ENCODE results near the gene FDX2. TPM values are rescaled to one million over a fixed set of nuclear protein-coding genes. Genes with fewer than 3 reads are reported as not detected.

Gene FDX2
- total RNA-seq, 1 experiment from 2014 or later = 21.0 TPM

GRCh38 chr19:10289836-10290356 is 25.9 kb downstream of the FDX2 start, which contains the start of gene ICAM5:
Gene ICAM5 (plus strand): TSS chr19:10289952. CDS start chr19:10290044, 92 bp downstream.
- H3K36me3 ChIP-seq (ENCODE audit: control insufficient read depth in 1 of 2, insufficient read depth in 2 of 2, low read length in 2 of 2) = peaks cover 2 to 23% of the 10 kb centered on the region in 2 experiments; a peak in 2 of 4 replicates
- POLR2A ChIA-PET = interaction anchor here (0.6 to 2.6 kb wide), 18 partner anchors 8 to 818 kb away, joined by 3 to 26 read pairs (median 4); partner anchors contain the start of genes FDX2, PDE4A, RAVER1 and TYK2
- H3K79me2 ChIP-seq (ENCODE audit: insufficient read depth, low read length) = peaks cover 16% of the 10 kb centered on the region; the same call in 1 of the 2 replicates
- H3K4me2 ChIP-seq (ENCODE audit: low read length) = peak within 1 kb of the TSS; percentile 100
- BruUV-seq (replicated peaks) = no TSS peak
- H3K4me1 ChIP-seq (ENCODE audit: control insufficient read depth in 1 of 2, insufficient read depth in 2 of 2, low read length in 2 of 2) = peaks cover 13 to 60% of the 10 kb centered on the region in 2 experiments
- ATAC-seq (peak; percentile 34), DNase-seq (ENCODE audit: low read depth, low spot score) (peak; percentile 57)
- CTCF ChIA-PET = interaction anchor here (0.6 to 3.2 kb wide), 15 partner anchors 10 to 357 kb away, joined by 3 to 30 read pairs (median 4); partner anchors contain the start of genes CDC37 and RAVER1
- intact Hi-C loops (cut with micrococcal nuclease) = loop anchor here (2.0 kb wide), 1 partner anchor 43 kb away; the partner anchor contains the start of gene RAVER1
- H3K9me2 ChIP-seq (ENCODE audit: insufficient read depth) = no peaks in the 10 kb centered on the region
- peak within 1 kb of the TSS; percentile 94 for H3K9ac ChIP-seq (ENCODE audit: low read length)
- H4K20me1 ChIP-seq (ENCODE audit: insufficient read depth) = no peaks in the 10 kb centered on the region
- RAD21 ChIA-PET (ENCODE audit: low non-redundant PET in 1 of 2, low total read pairs in 2 of 2, uncharacterized antibody in 2 of 2, unreplicated experiment in 2 of 2) = interaction anchor here in 1 of 2 experiments (0.6 to 0.9 kb wide), 2 partner anchors 19 to 31 kb away, joined by 3 to 4 read pairs; partner anchors contain the start of gene ICAM1
- peak within 1 kb of the TSS; percentile 49 for H2AFZ ChIP-seq (ENCODE audit: low read depth, low read length, poor library complexity, severe bottlenecking)
- peak within 1 kb of the TSS; percentile 77 to 91 for H3K4me3 ChIP-seq (replicated peaks in 1 of 2; ENCODE audit: low read depth in 1 of 2, low read length in 2 of 2)
- no peaks in the 10 kb centered on the region for H3K9me3 ChIP-seq (ENCODE audit: control insufficient read depth in 1 of 2, insufficient read depth in 1 of 2, low read depth in 1 of 2, low read length in 2 of 2)
- H3K27ac ChIP-seq (ENCODE audit: low read depth, low read length) = peak within 1 kb of the TSS; percentile 76
- no peaks in the 10 kb centered on the region for H3K27me3 ChIP-seq (ENCODE audit: insufficient read depth, low read length)
- TF ChIP-seq SRF (IDR thresholded peaks at IDR 0.05; ENCODE audit: low read depth) = no peak
- TF ChIP-seq JUND (IDR thresholded peaks at IDR 0.05) = no peak
- no peak for TF ChIP-seq ZNF274 (IDR thresholded peaks at IDR 0.05; ENCODE audit: low read depth, low read length)
- TF ChIP-seq ZFX (IDR thresholded peaks at IDR 0.05) = peak; percentile 54; the same call in 1 of the 2 replicates
- no peak for TF ChIP-seq CBX3 (IDR thresholded peaks at IDR 0.05; ENCODE audit: low read depth)
- TF ChIP-seq, protein P1, sequence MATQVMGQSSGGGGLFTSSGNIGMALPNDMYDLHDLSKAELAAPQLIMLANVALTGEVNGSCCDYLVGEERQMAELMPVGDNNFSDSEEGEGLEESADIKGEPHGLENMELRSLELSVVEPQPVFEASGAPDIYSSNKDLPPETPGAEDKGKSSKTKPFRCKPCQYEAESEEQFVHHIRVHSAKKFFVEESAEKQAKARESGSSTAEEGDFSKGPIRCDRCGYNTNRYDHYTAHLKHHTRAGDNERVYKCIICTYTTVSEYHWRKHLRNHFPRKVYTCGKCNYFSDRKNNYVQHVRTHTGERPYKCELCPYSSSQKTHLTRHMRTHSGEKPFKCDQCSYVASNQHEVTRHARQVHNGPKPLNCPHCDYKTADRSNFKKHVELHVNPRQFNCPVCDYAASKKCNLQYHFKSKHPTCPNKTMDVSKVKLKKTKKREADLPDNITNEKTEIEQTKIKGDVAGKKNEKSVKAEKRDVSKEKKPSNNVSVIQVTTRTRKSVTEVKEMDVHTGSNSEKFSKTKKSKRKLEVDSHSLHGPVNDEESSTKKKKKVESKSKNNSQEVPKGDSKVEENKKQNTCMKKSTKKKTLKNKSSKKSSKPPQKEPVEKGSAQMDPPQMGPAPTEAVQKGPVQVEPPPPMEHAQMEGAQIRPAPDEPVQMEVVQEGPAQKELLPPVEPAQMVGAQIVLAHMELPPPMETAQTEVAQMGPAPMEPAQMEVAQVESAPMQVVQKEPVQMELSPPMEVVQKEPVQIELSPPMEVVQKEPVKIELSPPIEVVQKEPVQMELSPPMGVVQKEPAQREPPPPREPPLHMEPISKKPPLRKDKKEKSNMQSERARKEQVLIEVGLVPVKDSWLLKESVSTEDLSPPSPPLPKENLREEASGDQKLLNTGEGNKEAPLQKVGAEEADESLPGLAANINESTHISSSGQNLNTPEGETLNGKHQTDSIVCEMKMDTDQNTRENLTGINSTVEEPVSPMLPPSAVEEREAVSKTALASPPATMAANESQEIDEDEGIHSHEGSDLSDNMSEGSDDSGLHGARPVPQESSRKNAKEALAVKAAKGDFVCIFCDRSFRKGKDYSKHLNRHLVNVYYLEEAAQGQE (IDR thresholded peaks at IDR 0.05; ENCODE audit: low read depth) = no peak
- TF ChIP-seq, protein P2, sequence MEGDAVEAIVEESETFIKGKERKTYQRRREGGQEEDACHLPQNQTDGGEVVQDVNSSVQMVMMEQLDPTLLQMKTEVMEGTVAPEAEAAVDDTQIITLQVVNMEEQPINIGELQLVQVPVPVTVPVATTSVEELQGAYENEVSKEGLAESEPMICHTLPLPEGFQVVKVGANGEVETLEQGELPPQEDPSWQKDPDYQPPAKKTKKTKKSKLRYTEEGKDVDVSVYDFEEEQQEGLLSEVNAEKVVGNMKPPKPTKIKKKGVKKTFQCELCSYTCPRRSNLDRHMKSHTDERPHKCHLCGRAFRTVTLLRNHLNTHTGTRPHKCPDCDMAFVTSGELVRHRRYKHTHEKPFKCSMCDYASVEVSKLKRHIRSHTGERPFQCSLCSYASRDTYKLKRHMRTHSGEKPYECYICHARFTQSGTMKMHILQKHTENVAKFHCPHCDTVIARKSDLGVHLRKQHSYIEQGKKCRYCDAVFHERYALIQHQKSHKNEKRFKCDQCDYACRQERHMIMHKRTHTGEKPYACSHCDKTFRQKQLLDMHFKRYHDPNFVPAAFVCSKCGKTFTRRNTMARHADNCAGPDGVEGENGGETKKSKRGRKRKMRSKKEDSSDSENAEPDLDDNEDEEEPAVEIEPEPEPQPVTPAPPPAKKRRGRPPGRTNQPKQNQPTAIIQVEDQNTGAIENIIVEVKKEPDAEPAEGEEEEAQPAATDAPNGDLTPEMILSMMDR (IDR thresholded peaks at IDR 0.05 in 2 of 3, conservative IDR thresholded peaks at IDR 0.05 in 1 of 3; ENCODE audit: borderline replicate concordance in 1 of 3, insufficient read depth in 1 of 3, low read depth in 2 of 3, low read length in 2 of 3) = no peak
- TF ChIP-seq POLR2A (IDR thresholded peaks at IDR 0.05; ENCODE audit: borderline replicate concordance, extremely low read depth, insufficient read depth, insufficient read length) = no peak
- peak; percentile 82 for TF ChIP-seq EGR1 (IDR thresholded peaks at IDR 0.05; ENCODE audit: low read depth)
- no peak for TF ChIP-seq FOSL1 (IDR thresholded peaks at IDR 0.05; ENCODE audit: low read depth)
- TF ChIP-seq, protein P3, sequence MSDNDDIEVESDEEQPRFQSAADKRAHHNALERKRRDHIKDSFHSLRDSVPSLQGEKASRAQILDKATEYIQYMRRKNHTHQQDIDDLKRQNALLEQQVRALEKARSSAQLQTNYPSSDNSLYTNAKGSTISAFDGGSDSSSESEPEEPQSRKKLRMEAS (IDR thresholded peaks at IDR 0.05) = no peak
- TF ChIP-seq ELF1 (IDR thresholded peaks at IDR 0.05; ENCODE audit: borderline replicate concordance, low read depth) = no peak
- peak; percentile 45; the same call in 1 of the 2 replicates for TF ChIP-seq POLR2AphosphoS5 (IDR thresholded peaks at IDR 0.05; ENCODE audit: low read depth, low read length)
- no peak for TF ChIP-seq RAD21 (IDR thresholded peaks at IDR 0.05; ENCODE audit: low read depth)
- TF ChIP-seq, protein P4, sequence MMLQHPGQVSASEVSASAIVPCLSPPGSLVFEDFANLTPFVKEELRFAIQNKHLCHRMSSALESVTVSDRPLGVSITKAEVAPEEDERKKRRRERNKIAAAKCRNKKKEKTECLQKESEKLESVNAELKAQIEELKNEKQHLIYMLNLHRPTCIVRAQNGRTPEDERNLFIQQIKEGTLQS (IDR thresholded peaks at IDR 0.05) = no peak
- TF ChIP-seq EZH2 (IDR thresholded peaks at IDR 0.05) = no peak
- no peak for TF ChIP-seq SIN3A (IDR thresholded peaks at IDR 0.05; ENCODE audit: low read depth)
- TF ChIP-seq SP1 (IDR thresholded peaks at IDR 0.05; ENCODE audit: low read depth) = no peak
- no peak for TF ChIP-seq EZH2phosphoT487 (IDR thresholded peaks at IDR 0.05; ENCODE audit: borderline replicate concordance)
- TF ChIP-seq YY1 (IDR thresholded peaks at IDR 0.05; ENCODE audit: extremely low read depth, insufficient replicate concordance, low read depth, low read length) = no peak
- TF ChIP-seq TCF7L2 (IDR thresholded peaks at IDR 0.05; ENCODE audit: borderline replicate concordance, extremely low read depth, insufficient read depth, insufficient read length) = peak; percentile 4
